Chondrocyte (in vitro differentiated cells): ENCODE measurements around the gene PLEKHH3. TPM values are rescaled to one million over a fixed set of nuclear protein-coding genes. Genes with fewer than 3 reads are reported as not detected.

Experiments
- DNase-seq: peaks from one replicate; pipeline ENCODE4 v3.0.0; 2021; ENCODE audit warnings: mixed read lengths, low spot score
- H3K27ac Mint-ChIP-seq: one replicate; pipeline ENCODE4 v1.8.0; 2021; ENCODE audit warnings: mild to moderate bottlenecking, moderate library complexity, mixed read lengths; ENCODE audit not compliant: unreplicated experiment
- H3K27me3 Mint-ChIP-seq: 2 replicates; pipeline ENCODE4 v1.8.0; 2021; ENCODE audit warnings: low read depth, mixed read lengths
- H3K36me3 Mint-ChIP-seq: 2 replicates; pipeline ENCODE4 v1.8.0; 2021; ENCODE audit warnings: low read depth, mixed read lengths
- H3K4me1 Mint-ChIP-seq: 2 replicates; pipeline ENCODE4 v1.8.0; 2021; ENCODE audit warnings: low read depth, mild to moderate bottlenecking, mixed read lengths
- H3K4me3 Mint-ChIP-seq: one replicate; pipeline ENCODE4 v1.8.0; 2021; ENCODE audit warnings: mild to moderate bottlenecking, moderate library complexity, mixed read lengths; ENCODE audit not compliant: unreplicated experiment
- H3K9me3 Mint-ChIP-seq: 2 replicates; pipeline ENCODE4 v1.8.0; 2021; ENCODE audit warnings: low read depth, mixed read lengths
- CTCF ChIP-seq: fragments of 200-600 bp; sonication (generic); IDR thresholded peaks from 2 replicates; pipeline ENCODE4 v1.5.0; 2021; ENCODE audit warnings: antibody characterized with exemption, mild to moderate bottlenecking, moderate library complexity
- total RNA-seq: library from RNA; stranded (reverse); gene quantifications from 3 replicates; pipeline ENCODE4 v1.2.1, GENCODE V29; 2021

PLEKHH3 gene
- total RNA-seq, 1 donor from 2014 or later: 41.5 TPM

DNA sequence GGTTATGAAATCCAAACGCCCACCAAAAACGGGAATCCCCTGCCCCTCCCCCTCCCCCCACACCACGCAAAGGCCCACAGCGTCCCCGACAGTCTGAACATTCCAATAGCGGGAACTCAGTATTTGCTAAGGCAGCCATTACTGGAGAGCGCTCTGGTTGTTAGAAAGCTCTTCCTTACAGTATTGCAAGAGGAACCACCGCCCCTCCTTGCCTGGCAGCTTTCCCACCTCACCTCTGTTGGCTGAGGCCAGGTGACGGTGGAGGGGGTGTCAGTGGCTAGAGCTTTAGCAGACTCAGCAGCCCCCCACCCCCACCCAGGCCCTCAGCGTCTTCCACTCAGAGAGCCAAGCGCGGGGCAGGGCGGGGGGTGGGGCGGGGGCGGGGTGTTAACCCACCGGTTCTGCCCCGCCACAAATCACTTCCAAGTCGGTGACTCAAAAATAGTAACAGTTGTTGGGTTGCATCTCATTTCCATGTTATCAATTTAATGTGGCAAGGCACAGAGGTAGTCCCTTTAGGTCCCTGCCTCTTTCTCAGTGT lies 2.2 kb upstream of the PLEKHH3 start:
- Mint-ChIP-seq H3K9me3 (no peaks in the 10 kb centered on the region), H3K4me3 (peak overlapping the region; percentile 91), H3K4me1 (peaks cover 59% of the 10 kb centered on the region), H3K27ac (peak overlapping the region; percentile 98), H3K27me3 (no peaks in the 10 kb centered on the region), H3K36me3 (no peaks in the 10 kb centered on the region)
- TF ChIP-seq CTCF: no peak
- DNase-seq: no peak

DNA sequence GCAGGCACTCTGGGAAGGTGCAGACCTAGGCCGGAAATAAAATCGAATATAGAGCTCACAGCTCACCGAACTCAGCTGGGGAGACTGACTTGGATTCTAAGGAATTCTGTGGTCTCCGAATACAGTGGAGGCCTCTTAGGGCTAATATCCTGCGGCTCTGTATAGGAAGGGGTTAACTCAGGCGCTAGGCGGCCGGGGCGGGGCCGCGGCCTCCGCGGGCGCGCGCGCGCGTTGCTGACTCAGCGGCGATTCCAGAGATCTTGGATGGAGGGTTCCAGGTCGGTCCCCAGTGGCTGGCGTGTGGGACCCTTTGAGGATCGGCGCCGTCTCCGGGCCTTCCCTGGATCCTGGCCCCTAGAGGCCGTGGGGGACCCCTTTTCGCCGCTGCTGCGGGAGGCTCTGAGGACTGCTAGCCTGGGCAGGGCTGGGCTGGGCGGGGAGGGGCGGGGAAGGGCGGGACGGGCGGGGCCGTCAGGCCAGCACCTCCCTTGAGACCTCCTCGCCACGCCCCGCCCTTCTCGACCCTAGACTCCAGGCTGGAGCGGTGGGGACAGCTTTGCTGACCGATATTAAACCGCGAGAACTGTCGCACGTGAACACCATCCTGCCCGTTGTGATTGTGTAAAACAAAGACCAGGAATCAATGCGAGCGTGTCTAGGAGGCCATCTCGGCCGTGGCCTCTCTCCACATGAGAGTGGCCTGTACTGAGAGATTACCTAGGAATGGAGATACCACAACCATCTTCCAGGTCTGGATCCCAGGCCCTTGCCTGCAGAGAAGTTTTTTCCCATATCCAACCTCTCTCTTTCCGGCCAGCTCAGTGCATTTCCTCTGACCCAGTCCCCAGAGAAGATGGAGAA lies 1.4 kb upstream of the PLEKHH3 start:
- H3K36me3 Mint-ChIP-seq: no peaks in the 10 kb centered on the region
- no peak for DNase-seq
- H3K4me1 Mint-ChIP-seq: peaks cover 55% of the 10 kb centered on the region

GRCh38 chr17:42677012-42677857 lies 441 bp upstream of the PLEKHH3 start:
- DNase-seq: peak; percentile 99
- H3K27ac Mint-ChIP-seq: peak overlapping the region; percentile 98
- peaks cover 48% of the 10 kb centered on the region for H3K4me1 Mint-ChIP-seq
- H3K27me3 Mint-ChIP-seq: no peaks in the 10 kb centered on the region
- no peak for TF ChIP-seq CTCF
- H3K4me3 Mint-ChIP-seq: peak overlapping the region; percentile 91
- H3K36me3 Mint-ChIP-seq: no peaks in the 10 kb centered on the region
- no peaks in the 10 kb centered on the region for H3K9me3 Mint-ChIP-seq

More for the DNA sequence above, 1.4 kb upstream of the PLEKHH3 start:
- Mint-ChIP-seq H3K4me3 (peak overlapping the region; percentile 91), H3K27ac (peak overlapping the region; percentile 98), H3K27me3 (no peaks in the 10 kb centered on the region), H3K9me3 (no peaks in the 10 kb centered on the region)
- no peak for TF ChIP-seq CTCF

- Mint-ChIP-seq H3K9me3 (no peaks in the 10 kb centered on the region), H3K27ac (peak overlapping the region; percentile 91), H3K4me1 (peaks cover 42% of the 10 kb centered on the region), H3K4me3 (peak overlapping the region; percentile 91), H3K36me3 (peaks cover 4% of the 10 kb centered on the region), H3K27me3 (no peaks in the 10 kb centered on the region)
- no peak for DNase-seq
- no peak for TF ChIP-seq CTCF
Measured at GRCh38 chr17:42675965-42676423, 800 bp downstream of the PLEKHH3 start.
